HCT116 (cell line): ENCODE results near the gene CPEB3. TPM values are rescaled to one million over a fixed set of nuclear protein-coding genes. Genes with fewer than 3 reads are reported as not detected.

Source experiments
- ATAC-seq: fragments of 200-7000 bp; cut with Tn5 transposase; 2 replicates; pipeline ENCODE4 v1.9.1; 2020; ENCODE audit warnings: mild to moderate bottlenecking, moderate library complexity
- BruUV-seq: library from RNA; stranded (reverse); fragments of 400-500 nt; replicated peaks from 2 replicates; lab custom pipeline; 2021; lab: Mats Ljungman, UMichigan
- CTCF ChIA-PET: fragments of 300-600 bp; sonication (Branson Sonifier 250); formaldehyde crosslinking; loops from one replicate; lab custom pipeline; 2021; ENCODE audit warnings: antibody characterized with exemption; lab: Charles Lee
- POLR2A ChIA-PET: fragments of 300-600, 350-600 bp; sonication (Branson Sonifier 250); formaldehyde crosslinking; loops from one replicate; lab custom pipeline; 2021; ENCODE audit warnings: antibody characterized with exemption; lab: Charles Lee
- RAD21 ChIA-PET, 2 experiments: fragments of 300-600 bp; sonication (Branson Sonifier 250); formaldehyde crosslinking; loops; one replicate each; lab custom pipeline; 2023; ENCODE audit warnings: low total read pairs in 2 of 2; ENCODE audit not compliant: uncharacterized antibody in 2 of 2, unreplicated experiment in 2 of 2, low non-redundant PET in 1 of 2; lab: Charles Lee
- DNase-seq: peaks from one replicate; pipeline ENCODE4 v3.0.0-alpha.2; 2010; ENCODE audit warnings: low read depth, low spot score
- H2AFZ ChIP-seq: fragments of 200-600 bp; shearing (Covaris generic), sonication (generic); 2 replicates; pipeline ENCODE4 v1.6.1; 2017; ENCODE audit warnings: low read depth, mixed run types, mixed read lengths, antibody characterized with exemption, low read length; ENCODE audit not compliant: poor library complexity, severe bottlenecking
- H3K27ac ChIP-seq: 2 replicates; pipeline ENCODE4 v1.5.1; 2012; ENCODE audit warnings: low read depth, low read length
- H3K27me3 ChIP-seq: fragments of 200-600 bp; sonication (generic); 2 replicates; pipeline ENCODE4 v1.6.1; 2016; ENCODE audit warnings: mixed run types, low read length, mixed read lengths; ENCODE audit not compliant: insufficient read depth
- H3K36me3 ChIP-seq, 2 experiments: fragments of 200-500 bp in 1 of 2; fragments of 200-600 bp in 1 of 2; sonication (Bioruptor generic) in 1 of 2; sonication (generic) in 1 of 2; 2 replicates each; pipeline versions ENCODE4 v1.5.1 to v1.6.1; 2014 to 2016; ENCODE audit warnings: low read length in 2 of 2, inconsistent platforms in 1 of 2, mixed read lengths in 1 of 2, mixed run types in 1 of 2; ENCODE audit not compliant: insufficient read depth in 2 of 2, control insufficient read depth in 1 of 2
- H3K4me1 ChIP-seq, 2 experiments: fragments of 200-600 bp in 1 of 2; sonication (generic) in 1 of 2; 2 replicates each; pipeline versions ENCODE4 v1.5.1 to v1.6.1; 2012 to 2017; ENCODE audit warnings: low read length in 2 of 2, inconsistent platforms in 1 of 2, mild to moderate bottlenecking in 1 of 2, mixed read lengths in 1 of 2, mixed run types in 1 of 2, moderate library complexity in 1 of 2; ENCODE audit not compliant: insufficient read depth in 2 of 2, control insufficient read depth in 1 of 2
- H3K4me2 ChIP-seq: fragments of 200-600 bp; sonication (generic); 2 replicates; pipeline ENCODE4 v1.6.1; 2017; ENCODE audit warnings: mixed run types, low read length, mixed read lengths
- H3K4me3 ChIP-seq, 2 experiments: fragments of 200-600 bp in 1 of 2; sonication (generic) in 1 of 2; replicated peaks in 1 of 2; 2 replicates each; pipeline ENCODE4 v1.5.1; 2011 to 2016; ENCODE audit warnings: low read length in 2 of 2, control low read depth in 1 of 2, low read depth in 1 of 2, mild to moderate bottlenecking in 1 of 2, mixed read lengths in 1 of 2, mixed run types in 1 of 2
- H3K79me2 ChIP-seq: fragments of 200-600 bp; sonication (generic); 2 replicates; pipeline ENCODE4 v1.6.1; 2017; ENCODE audit warnings: mild to moderate bottlenecking, mixed run types, low read length, moderate library complexity, mixed read lengths; ENCODE audit not compliant: insufficient read depth
- H3K9ac ChIP-seq: fragments of 200-600 bp; sonication (generic); 2 replicates; pipeline ENCODE4 v1.6.1; 2016; ENCODE audit warnings: low read length, mixed read lengths
- H3K9me2 ChIP-seq: fragments of 200-600 bp; sonication (generic), shearing (Covaris generic); 2 replicates; pipeline ENCODE4 v1.6.1; 2017; ENCODE audit warnings: mixed run types, mild to moderate bottlenecking, moderate library complexity; ENCODE audit not compliant: insufficient read depth
- H3K9me3 ChIP-seq, 2 experiments: fragments of 200-500 bp in 1 of 2; fragments of 200-600 bp in 1 of 2; sonication (Bioruptor generic) in 1 of 2; sonication (generic) in 1 of 2; 2 replicates each; pipeline ENCODE4 v1.6.1; 2014 to 2017; ENCODE audit warnings: low read length in 2 of 2, mixed read lengths in 2 of 2, inconsistent platforms in 1 of 2, low read depth in 1 of 2, mild to moderate bottlenecking in 1 of 2, mixed run types in 1 of 2, moderate library complexity in 1 of 2; ENCODE audit not compliant: control insufficient read depth in 1 of 2, insufficient read depth in 1 of 2
- H4K20me1 ChIP-seq: fragments of 200-600 bp; sonication (generic), shearing (Covaris generic); 2 replicates; pipeline ENCODE4 v1.6.1; 2017; ENCODE audit warnings: mixed run types, mild to moderate bottlenecking, moderate library complexity; ENCODE audit not compliant: insufficient read depth
- ATF3 ChIP-seq: IDR thresholded peaks from 2 replicates; pipeline ENCODE4 v1.6.1; 2012
- CBX3 ChIP-seq: IDR thresholded peaks from 2 replicates; pipeline ENCODE4 v1.6.1; 2012; ENCODE audit warnings: low read depth
- ELF1 ChIP-seq: IDR thresholded peaks from 2 replicates; pipeline ENCODE4 v1.6.1; 2012; ENCODE audit warnings: low read depth, borderline replicate concordance
- EZH2 ChIP-seq: fragments of 200-600 bp; sonication (generic); IDR thresholded peaks from 2 replicates; pipeline ENCODE4 v1.6.1; 2017; ENCODE audit warnings: antibody characterized with exemption, mixed run types
- EZH2phosphoT487 ChIP-seq: fragments of 200-600 bp; IDR thresholded peaks from 2 replicates; pipeline ENCODE4 v1.6.1; 2018; ENCODE audit warnings: antibody characterized with exemption, borderline replicate concordance
- JUND ChIP-seq: IDR thresholded peaks from 2 replicates; pipeline ENCODE4 v1.6.1; 2012
- MAX ChIP-seq: IDR thresholded peaks from 2 replicates; pipeline ENCODE4 v1.6.1; 2012
- POLR2A ChIP-seq: IDR thresholded peaks from 2 replicates; pipeline ENCODE4 v1.7.0; 2011; ENCODE audit warnings: borderline replicate concordance; ENCODE audit not compliant: insufficient read depth, insufficient read length; ENCODE audit errors: extremely low read depth
- RAD21 ChIP-seq: IDR thresholded peaks from 2 replicates; pipeline ENCODE4 v1.6.1; 2012; ENCODE audit warnings: low read depth, mild to moderate bottlenecking
- REST ChIP-seq: IDR thresholded peaks from 2 replicates; pipeline ENCODE4 v1.6.1; 2012; ENCODE audit warnings: low read depth
- SIN3A ChIP-seq: IDR thresholded peaks from 2 replicates; pipeline ENCODE4 v1.6.1; 2012; ENCODE audit warnings: low read depth
- SP1 ChIP-seq: IDR thresholded peaks from 2 replicates; pipeline ENCODE4 v1.6.1; 2012; ENCODE audit warnings: low read depth
- SRF ChIP-seq: IDR thresholded peaks from 2 replicates; pipeline ENCODE4 v1.6.1; 2012; ENCODE audit warnings: low read depth
- TCF7L2 ChIP-seq: IDR thresholded peaks from 2 replicates; pipeline ENCODE4 v1.7.0; 2011; ENCODE audit warnings: borderline replicate concordance, inconsistent platforms; ENCODE audit not compliant: insufficient read depth, insufficient read length; ENCODE audit errors: extremely low read depth
- ZFX ChIP-seq: fragments of 450-650 bp; IDR thresholded peaks from 2 replicates; pipeline ENCODE4 v1.6.1; 2017
- intact Hi-C: fragments of 100-400 bp; cut with micrococcal nuclease; formaldehyde crosslinking; loops from 2 replicates; pipeline ENCODE4 v1.10.0; 2022
- total RNA-seq: library from RNA; stranded (reverse); gene quantifications from one replicate; pipeline ENCODE4 v1.2.1, GENCODE V29; 2021; ENCODE audit not compliant: unreplicated experiment

Gene CPEB3
- total RNA-seq, 1 experiment from 2014 or later, result 3.0 TPM

GRCh38 chr10:92156874-92157773 is 133.8 kb downstream of the CPEB3 start:
- Histone ChIP-seq H3K4me2 (no peak overlapping the region), H3K9me3 (no peaks in the 10 kb centered on the region), H3K79me2 (no peaks in the 10 kb centered on the region), H3K4me1 (no peaks in the 10 kb centered on the region), H3K36me3 (no peaks in the 10 kb centered on the region), H3K4me3 (no peak overlapping the region), H3K9ac (no peak overlapping the region), H3K27me3 (no peaks in the 10 kb centered on the region), H3K9me2 (no peaks in the 10 kb centered on the region), H3K27ac (no peak overlapping the region), H2AFZ (no peak overlapping the region), H4K20me1 (no peaks in the 10 kb centered on the region)
- intact Hi-C loops, result no loop called here
- ChIA-PET RAD21 (no interaction called here), CTCF (no interaction called here), POLR2A (no interaction called here)
- DNase-seq, result no peak
- ATAC-seq, result no peak
- BruUV-seq, result no TSS peak
- no peak for TF ChIP-seq EZH2phosphoT487

- ChIA-PET CTCF (no interaction called here), RAD21 (no interaction called here), POLR2A (no interaction called here)
- no TSS peak for BruUV-seq
- no peak overlapping the region for H3K9ac ChIP-seq
- H3K4me3 ChIP-seq, result no peak overlapping the region
- intact Hi-C loops, result no loop called here
- no peak overlapping the region for H3K27ac ChIP-seq
- no peaks in the 10 kb centered on the region for H3K79me2 ChIP-seq
- no peaks in the 10 kb centered on the region for H3K9me2 ChIP-seq
- DNase-seq, result no peak
- H3K9me3 ChIP-seq, result no peaks in the 10 kb centered on the region
- no peaks in the 10 kb centered on the region for H3K36me3 ChIP-seq
- no peak overlapping the region for H2AFZ ChIP-seq
- no peak overlapping the region for H3K4me2 ChIP-seq
- ATAC-seq, result no peak
- no peaks in the 10 kb centered on the region for H4K20me1 ChIP-seq
- TF ChIP-seq ATF3 (no peak), ZFX (no peak), SRF (no peak), SIN3A (no peak), REST (no peak), ELF1 (no peak), POLR2A (no peak), MAX (no peak), EZH2 (no peak), CBX3 (no peak), JUND (no peak), SP1 (no peak), RAD21 (no peak), TCF7L2 (no peak)
- H3K27me3 ChIP-seq, result no peaks in the 10 kb centered on the region
- H3K4me1 ChIP-seq, result no peaks in the 10 kb centered on the region
Observed at GRCh38 chr10:92150823-92151222, 140.1 kb downstream of the CPEB3 start.
